ENCODE measurements around the gene ESR2. TPM values are rescaled to one million over a fixed set of nuclear protein-coding genes. Genes with fewer than 3 reads are reported as not detected.

The ESR2 gene
- total and polyA plus RNA-seq, 2 donors (not counting 3 experiments of a cell fraction or from before 2014, with no cell fraction given) = 0.10 to 0.58 TPM

GRCh38 chr14:64149921-64150320 lies 144.2 kb downstream of the ESR2 start:
- Histone ChIP-seq H3K27ac (ENCODE audit: insufficient read depth, low read depth, low read length) (no peak overlapping the region), H3K79me2 (ENCODE audit: control insufficient read depth, insufficient read depth, low read length) (no peaks in the 10 kb centered on the region), H3K36me3 (ENCODE audit: control insufficient read depth in 2 of 2, extremely low read depth in 1 of 2, insufficient read depth in 2 of 2, low read length in 2 of 2) (no peaks in the 10 kb centered on the region), H4K20me1 (replicated peaks; ENCODE audit: control insufficient read depth, extremely low read depth, insufficient read depth, low read length) (no peaks in the 10 kb centered on the region), H3K9me3 (replicated peaks; ENCODE audit: control insufficient read depth, insufficient read depth, low read length) (no peaks in the 10 kb centered on the region), H3K4me1 (ENCODE audit: control insufficient read depth, extremely low read depth, insufficient read depth, low read length) (no peaks in the 10 kb centered on the region), H3K9ac (replicated peaks; ENCODE audit: extremely low read depth, insufficient read depth, low read length) (no peak overlapping the region), H3K27me3 (ENCODE audit: control insufficient read depth in 2 of 2, insufficient read depth in 2 of 2, low read length in 2 of 2) (no peaks in the 10 kb centered on the region), H2AFZ (ENCODE audit: low read depth, low read length) (no peak overlapping the region), H3K4me2 (ENCODE audit: insufficient read depth, low read length) (no peak overlapping the region), H3K9me1 (replicated peaks; ENCODE audit: control insufficient read depth, extremely low read depth, insufficient read depth, low read length) (no peaks in the 10 kb centered on the region), H3K4me3 (replicated peaks in 1 of 3; ENCODE audit: insufficient read depth in 1 of 3, low read depth in 1 of 3, low read length in 3 of 3) (no peak overlapping the region)
- CTCF ChIA-PET = interaction anchor here (0.7 to 1.8 kb wide), 3 partner anchors 10 to 145 kb away, joined by 3 to 4 read pairs (median 3); no protein-coding TSS in a partner anchor
- DNase-seq (ENCODE audit: low read depth, low spot score) (no peak), FAIRE-seq (no peak)
- POLR2A ChIA-PET = interaction anchor here (0.7 kb wide), 1 partner anchor 114 kb away, joined by 11 read pairs; no protein-coding TSS in a partner anchor
- dilution Hi-C loops (cut with MboI; ENCODE audit: extremely low pct_ligation_motif_present, low sequenced_read_pairs) (no loop called here), intact Hi-C loops (cut with micrococcal nuclease) (no loop called here)
- BruUV-seq (replicated peaks) = no TSS peak
- TF ChIP-seq JUN (IDR thresholded peaks at IDR 0.05; ENCODE audit: borderline replicate concordance, insufficient read depth, insufficient read length, low read depth) (no peak), FOS (IDR thresholded peaks at IDR 0.05; ENCODE audit: borderline replicate concordance, insufficient read depth, low read length) (no peak), POLR2AphosphoS5 (IDR thresholded peaks at IDR 0.05; ENCODE audit: insufficient read depth, low read depth, low read length) (no peak), POLR2A (IDR thresholded peaks at IDR 0.05; ENCODE audit: low read depth, low read length) (no peak), GATA2 (IDR thresholded peaks at IDR 0.05; ENCODE audit: insufficient read depth, insufficient read length, low read depth, low read length) (no peak), CTCF (IDR thresholded peaks at IDR 0.05; ENCODE audit: extremely low read depth in 1 of 2, insufficient read depth in 1 of 2, low read depth in 1 of 2, low read length in 2 of 2) (no peak), MYC (IDR thresholded peaks at IDR 0.05; ENCODE audit: low read depth, low read length) (no peak), EZH2 (IDR thresholded peaks at IDR 0.05; ENCODE audit: borderline replicate concordance, low read depth, low read length, severe bottlenecking) (no peak)
- TF ChIP-seq, protein P1, sequence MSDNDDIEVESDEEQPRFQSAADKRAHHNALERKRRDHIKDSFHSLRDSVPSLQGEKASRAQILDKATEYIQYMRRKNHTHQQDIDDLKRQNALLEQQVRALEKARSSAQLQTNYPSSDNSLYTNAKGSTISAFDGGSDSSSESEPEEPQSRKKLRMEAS (IDR thresholded peaks at IDR 0.05; ENCODE audit: insufficient read depth, insufficient read length) = no peak
